HTR-8/SVneo (cell line): Measurements from ENCODE around the gene AMER2.

Experiments
- DNase-seq: peaks from one replicate; pipeline ENCODE4 v3.0.0; 2011; ENCODE audit warnings: low spot score, mixed read lengths; ENCODE audit not compliant: insufficient read length
- FAIRE-seq: peaks from 2 replicates; lab custom pipeline; 2011; peaks lifted over from hg19 to GRCh38; lab: Jason Lieb, UNC

Gene AMER2

GRCh38 chr13:25187596-25187995, 15.5 kb upstream of the AMER2 start:
- no peak for FAIRE-seq
- no peak for DNase-seq

- FAIRE-seq: no peak
Observed at GRCh38 chr13:25186187-25186586, 14.1 kb upstream of the AMER2 start.

GRCh38 chr13:25181597-25181996, 9.5 kb upstream of the AMER2 start:
- no peak for FAIRE-seq
- no peak for DNase-seq

More at GRCh38 chr13:25186187-25186586, 14.1 kb upstream of the AMER2 start:
- DNase-seq: no peak

GRCh38 chr13:25180775-25181537, 8.9 kb upstream of the AMER2 start:
- DNase-seq (no peak), FAIRE-seq (no peak)

GRCh38 chr13:25179832-25180774, 8.0 kb upstream of the AMER2 start:
- no peak for DNase-seq
- FAIRE-seq: no peak

GRCh38 chr13:25179011-25179410, 6.9 kb upstream of the AMER2 start:
- DNase-seq (no peak), FAIRE-seq (no peak)

GRCh38 chr13:25178070-25178469, 6.0 kb upstream of the AMER2 start:
- FAIRE-seq (no peak), DNase-seq (no peak)

GRCh38 chr13:25177636-25178035, 5.5 kb upstream of the AMER2 start:
- FAIRE-seq: no peak

GRCh38 chr13:25177012-25177411, 4.9 kb upstream of the AMER2 start:
- FAIRE-seq (no peak), DNase-seq (no peak)

More at GRCh38 chr13:25177636-25178035, 5.5 kb upstream of the AMER2 start:
- DNase-seq: no peak

GRCh38 chr13:25175431-25175830, 3.3 kb upstream of the AMER2 start:
- no peak for FAIRE-seq

GRCh38 chr13:25175026-25175425, 2.9 kb upstream of the AMER2 start:
- FAIRE-seq (no peak), DNase-seq (no peak)

More at GRCh38 chr13:25175431-25175830, 3.3 kb upstream of the AMER2 start:
- DNase-seq: no peak

- DNase-seq (no peak), FAIRE-seq (no peak)
Observed at GRCh38 chr13:25174304-25174703, 2.2 kb upstream of the AMER2 start.

- no peak for FAIRE-seq
- no peak for DNase-seq
Observed at GRCh38 chr13:25172303-25172630, 179 bp upstream of the AMER2 start.

- DNase-seq (no peak), FAIRE-seq (no peak)
Observed at GRCh38 chr13:25171170-25171516, 945 bp downstream of the AMER2 start.

GRCh38 chr13:25170554-25171111, 1.5 kb downstream of the AMER2 start:
- FAIRE-seq (no peak), DNase-seq (no peak)

GRCh38 chr13:25169951-25170553, 2.0 kb downstream of the AMER2 start:
- no peak for FAIRE-seq

GRCh38 chr13:25169356-25169755, 2.7 kb downstream of the AMER2 start:
- FAIRE-seq (no peak), DNase-seq (no peak)

More at GRCh38 chr13:25169951-25170553, 2.0 kb downstream of the AMER2 start:
- no peak for DNase-seq

GRCh38 chr13:25168790-25169189, 3.3 kb downstream of the AMER2 start:
- DNase-seq (no peak), FAIRE-seq (no peak)

GRCh38 chr13:25167382-25168174, 4.5 kb downstream of the AMER2 start:
- DNase-seq (no peak), FAIRE-seq (no peak)

- DNase-seq: no peak
- FAIRE-seq: no peak
Observed at GRCh38 chr13:25166306-25166705, 5.8 kb downstream of the AMER2 start.
